SK-MEL-5 (cell line): Measurements from ENCODE around the gene CACNA1C. TPM values are rescaled to one million over a fixed set of nuclear protein-coding genes. Genes with fewer than 3 reads are reported as not detected.
A peak's percentile ranks its signal among the peaks of the same experiment; 100 is the strongest.

Source experiments
- DNase-seq: peaks from one replicate; pipeline ENCODE4 v3.0.0-alpha.2; 2016; ENCODE audit warnings: low read depth, low spot score
- in situ Hi-C: cut with HindIII; loops from 2 replicates; pipeline ENCODE4 v1.10.0; 2016; ENCODE audit warnings: low sequenced_read_pairs, high pct_unique_total_duplicates, low pct_unique_long_range_greater_than_20kb
- total RNA-seq: library from RNA; depleted of rRNA; stranded (reverse); fragments of >200 nt; shearing (Covaris generic); gene quantifications from 2 replicates; pipeline ENCODE4 v1.2.3, GENCODE V29; 2014

CACNA1C gene
- total RNA-seq, 1 experiment from 2014 or later = 0.05 TPM

DNA sequence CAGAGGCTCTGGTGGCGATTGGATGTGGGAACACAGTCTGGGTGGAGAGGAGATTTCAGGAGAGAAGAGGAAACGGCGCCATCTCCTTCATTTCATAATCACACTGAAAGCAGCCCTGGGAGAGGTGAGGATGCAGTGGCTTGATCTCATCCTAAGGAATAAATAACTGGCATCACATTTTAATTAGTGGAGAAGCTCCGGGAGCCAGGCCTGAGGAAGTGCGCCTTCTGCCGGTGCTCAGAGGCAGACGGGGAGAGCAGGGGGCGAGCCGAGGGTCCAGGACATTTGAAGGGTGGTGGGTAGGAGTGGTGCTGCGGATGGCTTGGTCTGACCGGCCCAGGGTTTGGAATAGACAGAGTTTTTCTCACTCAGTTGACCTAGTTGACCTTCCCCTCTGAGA is 265.0 kb downstream of the CACNA1C start:
- in situ Hi-C loops = no loop called here
- no peak for DNase-seq

GRCh38 chr12:2318286-2318685 is 265.5 kb downstream of the CACNA1C start:
- no peak for DNase-seq
- in situ Hi-C loops = no loop called here

GRCh38 chr12:2319136-2319535 is 266.3 kb downstream of the CACNA1C start:
- in situ Hi-C loops = no loop called here
- no peak for DNase-seq

- no peak for DNase-seq
- in situ Hi-C loops = no loop called here
These were observed 267.1 kb downstream of the CACNA1C start for GRCh38 chr12:2319737-2320506.

- in situ Hi-C loops = no loop called here
- no peak for DNase-seq
These were observed 268.1 kb downstream of the CACNA1C start for GRCh38 chr12:2320841-2321240.

GRCh38 chr12:2322554-2323120 is 269.9 kb downstream of the CACNA1C start:
- in situ Hi-C loops = no loop called here

GRCh38 chr12:2323532-2324255 is 270.9 kb downstream of the CACNA1C start:
- in situ Hi-C loops = no loop called here
- no peak for DNase-seq

More at GRCh38 chr12:2322554-2323120, 269.9 kb downstream of the CACNA1C start:
- DNase-seq = no peak

- in situ Hi-C loops = no loop called here
- no peak for DNase-seq
These were observed 271.6 kb downstream of the CACNA1C start for GRCh38 chr12:2324387-2324786.

DNA sequence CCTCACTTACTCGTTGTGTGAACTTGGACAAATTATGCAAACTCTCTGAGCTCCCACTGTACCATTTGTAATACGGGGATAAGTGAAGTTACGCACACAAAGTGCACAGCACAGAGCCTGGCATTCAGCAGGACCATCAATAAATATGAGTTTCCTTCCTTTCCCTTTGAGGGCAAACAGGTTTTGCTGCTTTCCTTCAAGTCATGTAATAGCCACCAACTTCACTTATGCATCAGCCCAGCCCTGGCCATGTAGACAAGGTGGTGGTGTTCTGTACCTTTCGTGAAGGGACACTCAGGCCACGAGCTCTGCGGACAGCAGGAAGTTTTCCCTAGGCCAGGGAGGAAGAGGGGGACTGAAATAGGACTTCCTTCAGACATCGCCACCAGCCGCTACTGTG is 272.7 kb downstream of the CACNA1C start:
- in situ Hi-C loops = no loop called here

GRCh38 chr12:2326470-2326869 is 273.7 kb downstream of the CACNA1C start:
- in situ Hi-C loops = no loop called here
- DNase-seq = no peak

More for the DNA sequence above, 272.7 kb downstream of the CACNA1C start:
- no peak for DNase-seq

DNA sequence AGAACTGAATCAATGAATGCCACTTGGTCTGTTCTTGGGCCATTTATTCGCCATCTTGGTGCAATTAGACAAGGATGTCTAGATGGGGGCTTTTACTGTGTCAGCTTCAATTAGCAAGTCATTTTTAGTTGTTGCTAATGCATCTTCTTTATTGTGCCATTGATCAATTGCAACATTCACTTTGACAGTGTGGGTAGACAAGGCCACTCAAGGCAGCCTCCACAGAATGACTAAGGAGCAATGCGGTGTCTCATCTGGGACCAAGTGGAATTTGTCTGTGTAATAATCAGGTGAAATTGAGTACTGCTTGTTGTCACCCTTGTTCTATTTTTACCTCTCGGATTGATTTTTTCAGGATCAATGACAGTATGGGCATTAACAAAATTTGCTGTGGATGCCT is 275.9 kb downstream of the CACNA1C start:
- DNase-seq = no peak
- in situ Hi-C loops = no loop called here

DNA sequence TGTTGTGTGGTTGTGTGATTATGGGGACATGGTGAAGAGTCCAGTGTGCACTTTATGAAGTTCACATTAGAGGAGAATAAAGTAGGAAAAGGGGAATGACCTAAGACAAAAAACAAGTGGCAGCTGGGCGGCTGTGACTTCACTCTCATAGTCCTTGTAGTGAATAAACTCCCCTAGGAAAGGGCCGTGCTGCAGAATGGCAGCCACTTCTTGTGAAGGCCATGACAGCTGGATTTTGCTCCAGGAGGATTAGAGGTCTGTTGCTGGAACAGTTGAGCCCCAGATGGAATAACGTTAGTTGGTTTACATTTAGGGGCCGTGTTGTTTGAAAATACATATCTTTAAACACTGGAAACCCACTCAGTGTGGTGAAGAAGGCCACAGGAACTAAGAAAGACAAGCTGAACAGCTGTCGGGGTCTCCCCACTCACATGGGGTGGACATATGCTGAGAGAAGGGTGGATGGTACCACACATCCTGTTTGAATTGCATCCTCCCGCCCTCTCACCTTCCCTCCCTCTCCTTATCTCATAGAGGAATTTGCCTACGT is 276.9 kb downstream of the CACNA1C start:
- in situ Hi-C loops = no loop called here
- no peak for DNase-seq

GRCh38 chr12:2332236-2332635 is 279.4 kb downstream of the CACNA1C start:
- in situ Hi-C loops = no loop called here
- DNase-seq = no peak

DNA sequence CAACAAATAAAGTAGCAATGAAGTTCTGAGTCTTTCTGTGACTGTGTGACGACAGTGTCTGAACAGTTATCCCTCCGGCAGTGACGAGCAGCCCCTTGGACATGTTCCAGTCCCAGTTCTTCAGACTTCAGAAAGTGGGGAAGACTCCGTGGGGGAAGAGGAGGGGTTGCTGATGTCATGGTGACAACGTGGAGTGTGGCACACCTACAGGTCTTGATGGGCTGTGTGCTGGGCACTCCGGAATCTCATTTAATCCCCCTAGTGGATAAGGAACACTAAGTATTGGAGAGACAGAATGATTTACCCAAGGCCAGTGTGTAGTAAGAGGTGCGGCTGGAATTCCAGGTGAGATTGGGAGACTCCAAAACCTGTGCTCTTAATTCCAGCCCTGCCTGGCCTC is 280.2 kb downstream of the CACNA1C start:
- no peak for DNase-seq
- in situ Hi-C loops = no loop called here

- in situ Hi-C loops = no loop called here
- DNase-seq = peak; percentile 40
These were observed 280.9 kb downstream of the CACNA1C start for GRCh38 chr12:2333491-2334195.

GRCh38 chr12:2334271-2334670 is 281.5 kb downstream of the CACNA1C start:
- in situ Hi-C loops = no loop called here
- no peak for DNase-seq

GRCh38 chr12:2334689-2335088 is 281.9 kb downstream of the CACNA1C start:
- DNase-seq = no peak
- in situ Hi-C loops = no loop called here

DNA sequence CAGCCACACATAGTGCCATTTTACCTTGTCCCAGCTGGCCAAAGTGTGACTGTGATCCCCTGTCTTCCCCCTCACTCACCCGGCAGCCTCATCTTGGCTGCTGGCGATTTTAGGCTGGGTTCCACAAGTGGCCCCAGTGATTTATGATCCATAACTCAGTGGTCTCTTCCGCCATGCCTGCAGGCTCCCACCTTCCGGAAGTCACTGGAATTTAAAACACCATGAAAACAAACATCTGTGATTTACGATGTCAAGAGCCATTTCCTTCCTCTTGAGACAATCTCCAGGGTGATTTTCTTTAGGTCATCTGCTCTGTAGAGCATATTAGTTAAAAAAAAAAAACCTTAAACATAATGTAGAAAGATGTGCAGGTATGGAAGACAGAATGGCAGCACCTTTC is 282.3 kb downstream of the CACNA1C start:
- DNase-seq = no peak
- in situ Hi-C loops = no loop called here
